Measurements from ENCODE around the gene DNAH7. TPM values are rescaled to one million over a fixed set of nuclear protein-coding genes. Genes with fewer than 3 reads are reported as not detected.

The DNAH7 gene
- total RNA-seq = 0.28 and 0.30 TPM in 2 replicates

DNA sequence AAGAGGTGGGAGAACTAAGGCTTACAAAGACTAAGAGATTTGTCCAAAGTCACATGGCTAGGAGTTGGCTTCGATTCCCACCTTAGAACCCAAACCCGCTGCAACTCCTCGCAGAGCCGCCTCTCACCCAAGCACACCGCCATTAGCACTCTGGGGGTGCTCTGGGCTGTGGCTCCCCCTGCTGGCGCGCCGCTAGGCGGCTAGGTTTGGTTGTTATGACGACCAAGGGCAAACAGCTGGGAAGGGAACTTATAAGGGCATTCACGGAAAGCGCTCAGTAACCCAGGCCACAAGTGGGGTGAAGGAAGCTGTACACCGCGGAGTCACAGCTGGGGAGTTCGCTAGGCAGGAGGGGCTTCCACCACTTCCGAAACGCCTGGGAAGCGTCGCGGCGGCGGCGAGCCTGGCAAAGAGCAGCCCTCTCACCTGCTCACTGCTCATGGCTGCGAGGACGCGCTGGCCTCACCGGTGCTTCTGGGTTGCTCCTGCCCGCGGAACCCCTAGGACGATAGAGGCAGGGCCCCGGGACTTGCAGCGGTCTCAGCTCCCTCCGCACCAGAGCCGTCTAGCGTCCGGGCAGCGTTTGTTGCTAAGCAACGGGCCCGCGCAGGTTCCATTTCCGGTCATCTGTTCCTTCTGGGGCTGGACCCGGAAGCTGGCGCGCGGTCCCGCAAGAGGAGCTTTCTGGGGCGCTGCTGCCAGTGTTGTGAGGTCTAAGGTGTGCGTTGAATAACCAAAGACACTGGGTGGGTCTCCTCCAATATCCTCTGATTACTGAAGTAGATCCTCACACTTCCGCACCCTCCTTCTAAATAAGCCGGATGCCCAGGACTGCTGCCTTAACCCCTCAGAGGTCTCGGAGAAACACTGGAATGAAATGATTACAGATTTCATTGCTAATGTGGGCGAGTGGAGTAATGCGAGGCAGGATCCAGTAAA lies at the start of gene DNAH7:
DNAH7 (minus strand) TSS at position 567 of the 939 bp plus-strand sequence; CDS start at position 441, 126 bp downstream.

Other genes with a start within 250 kb of the DNAH7 start
- 46.9 and 76.8 TPM in 2 replicates for gene STK17B, start 102.7 kb upstream of the DNAH7 start, total RNA-seq

Measured in smooth muscle cell of the umbilical artery (primary cell).